LHCN-M2 (cell line): Measurements from ENCODE around the gene SUZ12. TPM values are rescaled to one million over a fixed set of nuclear protein-coding genes. Genes with fewer than 3 reads are reported as not detected.
"Not testable (repeated sequence)": the region's sequence is repeated elsewhere in the genome, so short reads cannot be mapped to it uniquely, and the experiment has no call there.

Experiments used
- DNase-seq: peaks from one replicate; pipeline ENCODE4 v3.0.0-alpha.2; 2012; ENCODE audit warnings: low read depth
- polyA plus RNA-seq: library from polyadenylated mRNA; unstranded; fragments of >200 nt; gene quantifications from one replicate; pipeline ENCODE4 v1.2.1, GENCODE V29; 2012; ENCODE audit warnings: missing spikeins
- total RNA-seq: library from RNA; depleted of rRNA; stranded (reverse); fragments of >200 nt; gene quantifications from 2 replicates; pipeline ENCODE4 v1.2.3, GENCODE V29; 2014; rRNA removed

Gene SUZ12
- total RNA-seq: 15.7 and 19.3 TPM in 2 replicates
- 7.4 TPM for polyA plus RNA-seq

DNA sequence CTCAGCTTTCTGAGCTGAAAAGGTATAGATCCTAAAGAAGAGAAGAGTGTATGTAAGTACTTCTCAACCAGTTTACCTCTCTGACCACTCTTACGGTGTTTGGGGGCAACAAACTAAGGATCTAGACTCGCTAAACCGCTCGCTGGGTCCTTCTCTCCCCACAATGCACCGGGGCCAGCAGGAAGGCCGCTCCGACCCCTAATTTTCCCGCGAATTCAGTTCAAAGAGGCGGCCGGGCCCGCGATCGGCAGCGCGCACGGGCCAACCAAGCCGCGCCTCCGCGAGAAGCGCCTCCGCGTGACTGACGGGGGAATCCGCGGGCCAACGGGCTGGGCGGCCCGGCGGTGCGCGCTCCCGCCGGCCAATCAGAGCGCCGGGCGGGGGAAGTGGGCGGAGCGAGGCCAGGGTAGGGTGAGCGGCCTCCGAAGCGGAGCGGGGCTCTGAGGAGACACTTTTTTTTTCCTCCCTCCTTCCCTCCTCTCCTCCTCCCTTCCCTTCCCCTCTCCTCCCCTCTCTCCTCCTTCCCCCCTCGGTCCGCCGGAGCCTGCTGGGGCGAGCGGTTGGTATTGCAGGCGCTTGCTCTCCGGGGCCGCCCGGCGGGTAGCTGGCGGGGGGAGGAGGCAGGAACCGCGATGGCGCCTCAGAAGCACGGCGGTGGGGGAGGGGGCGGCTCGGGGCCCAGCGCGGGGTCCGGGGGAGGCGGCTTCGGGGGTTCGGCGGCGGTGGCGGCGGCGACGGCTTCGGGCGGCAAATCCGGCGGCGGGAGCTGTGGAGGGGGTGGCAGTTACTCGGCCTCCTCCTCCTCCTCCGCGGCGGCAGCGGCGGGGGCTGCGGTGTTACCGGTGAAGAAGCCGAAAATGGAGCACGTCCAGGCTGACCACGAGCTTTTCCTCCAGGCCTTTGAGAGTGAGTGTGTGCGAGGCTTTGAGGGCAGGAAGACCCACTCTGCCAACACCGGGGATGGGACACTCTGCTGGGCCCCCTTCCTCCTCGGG, at the start of gene SUZ12:
TSS of gene SUZ12 (plus strand) at position 393 of the 995 bp plus-strand sequence. CDS start at position 633, 240 bp downstream.
- DNase-seq: peak; percentile 84

DNA sequence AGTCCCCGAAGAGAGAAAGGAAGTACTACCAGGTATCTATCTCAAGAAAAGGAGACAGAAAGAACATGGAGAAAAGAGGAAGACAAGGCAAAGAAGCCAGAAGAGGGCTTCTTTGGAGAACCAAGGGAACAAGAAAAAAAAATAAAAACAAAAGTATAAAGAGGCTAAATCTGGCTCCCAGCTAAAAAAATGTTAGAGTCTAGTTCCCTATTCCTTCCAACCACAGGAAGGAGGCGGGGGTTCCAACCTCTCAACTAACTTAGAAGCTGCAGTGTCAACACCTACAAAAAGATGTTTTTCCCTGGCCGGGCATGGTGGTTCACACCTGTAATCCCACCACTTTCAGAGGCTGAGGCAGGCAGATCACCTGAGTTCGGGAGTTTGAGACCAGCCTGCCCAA, 48.7 kb upstream of the SUZ12 start:
- DNase-seq: no peak

DNA sequence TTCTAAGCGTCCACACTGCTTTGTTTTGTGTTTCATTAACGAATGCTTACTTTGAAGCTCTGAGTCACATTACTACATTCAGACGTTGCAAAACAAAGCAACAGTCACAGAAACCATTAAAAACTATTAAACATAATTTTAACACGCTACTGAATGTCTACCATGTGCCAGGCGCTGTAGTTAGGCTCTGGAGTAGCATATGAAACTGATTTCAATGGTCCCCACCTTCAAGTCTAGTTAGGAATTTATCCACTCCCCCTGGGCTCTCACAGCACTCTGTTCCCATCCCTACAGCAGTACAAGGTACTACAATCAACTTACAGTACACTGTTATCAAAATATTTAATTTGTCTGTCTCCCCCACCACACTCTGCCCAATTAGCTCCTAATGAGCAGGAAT, 35.9 kb upstream of the SUZ12 start:
- peak; percentile 15 for DNase-seq

- DNase-seq: no peak
These were observed 34.1 kb upstream of the SUZ12 start for GRCh38 chr17:31902693-31903092.

- no peak for DNase-seq
These were observed 33.4 kb upstream of the SUZ12 start for GRCh38 chr17:31903401-31903800.

DNA sequence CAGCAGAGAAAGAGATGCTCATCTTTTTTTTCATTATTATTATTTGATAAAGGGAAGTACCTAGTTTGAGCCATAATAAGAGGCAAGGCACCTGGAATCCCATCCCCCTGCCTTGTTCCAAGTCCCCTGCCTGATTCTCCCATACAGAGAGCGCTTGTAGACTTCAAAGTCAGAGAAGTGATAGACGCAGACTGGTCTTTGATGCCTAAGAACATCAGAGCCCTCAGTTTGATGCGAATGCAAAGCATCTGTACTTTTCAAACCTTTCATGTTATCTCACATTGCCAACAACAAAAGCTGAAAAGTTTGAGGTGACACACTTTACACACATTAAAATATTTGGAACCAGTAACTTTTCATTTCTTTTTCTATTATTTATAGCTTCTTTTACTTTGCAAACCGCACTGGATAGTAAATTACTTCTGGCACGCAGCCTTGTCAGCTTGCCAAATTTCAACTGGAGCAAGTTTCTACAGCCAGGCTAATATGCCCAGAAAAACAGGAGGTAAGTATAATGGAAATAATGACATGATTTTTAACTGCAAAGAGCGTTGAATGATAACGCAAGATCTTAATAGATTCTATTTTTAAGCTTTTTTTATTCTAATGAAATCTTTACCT, 29.4 kb upstream of the SUZ12 start:
- DNase-seq: no peak

DNA sequence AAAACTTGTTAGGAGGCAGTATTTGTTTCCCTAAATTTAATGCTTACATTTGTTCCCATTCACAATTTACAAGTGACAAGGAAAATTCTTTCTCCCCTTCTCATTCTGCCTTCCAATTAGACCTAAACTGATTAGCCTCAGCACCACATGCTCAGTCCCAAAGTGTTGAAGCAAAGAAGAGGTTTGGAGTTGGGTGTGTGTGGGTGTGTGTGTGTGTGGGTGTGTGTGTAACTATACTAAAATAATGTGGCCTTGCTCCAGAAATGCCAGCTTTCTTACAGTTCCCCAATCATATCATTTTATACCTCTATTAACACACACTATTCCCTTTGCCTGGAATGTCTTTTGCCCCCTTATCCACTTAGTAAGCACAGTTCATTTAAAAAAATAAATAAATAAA, 28.4 kb upstream of the SUZ12 start:
- no peak for DNase-seq

GRCh38 chr17:31912705-31913104, 24.1 kb upstream of the SUZ12 start:
- DNase-seq: peak; percentile 22

- no peak for DNase-seq
These were observed 21.2 kb upstream of the SUZ12 start for GRCh38 chr17:31915456-31916100.

GRCh38 chr17:31916491-31917064, 20.2 kb upstream of the SUZ12 start:
- DNase-seq: no peak

- no peak for DNase-seq
These were observed 19.7 kb upstream of the SUZ12 start for GRCh38 chr17:31917065-31917529.

GRCh38 chr17:31917721-31918120, 19.1 kb upstream of the SUZ12 start:
- DNase-seq: not testable (repeated sequence)

DNA sequence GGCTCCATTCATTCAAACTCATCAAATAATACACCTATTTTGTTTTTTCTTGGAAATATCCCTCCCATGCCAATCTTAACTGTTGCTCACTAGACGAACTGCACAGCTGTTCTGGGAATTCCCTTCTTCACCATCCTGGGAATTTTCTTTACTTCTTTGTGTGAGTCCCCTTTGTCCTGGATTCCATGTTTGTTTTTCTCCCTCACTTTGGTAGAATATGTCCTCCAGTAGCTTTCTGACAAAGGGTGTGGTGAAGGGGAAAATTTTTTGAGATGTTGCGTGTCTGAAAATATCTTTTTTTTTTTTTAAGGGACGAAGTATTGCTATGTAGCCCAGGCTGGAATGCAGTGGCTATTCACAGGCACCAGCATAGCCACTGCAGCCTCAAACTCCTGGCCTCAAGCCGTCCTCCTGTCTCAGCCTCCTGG, 18.1 kb upstream of the SUZ12 start:
- peak; percentile 44 for DNase-seq

- DNase-seq: peak; percentile 57
These were observed 16.8 kb upstream of the SUZ12 start for GRCh38 chr17:31919802-31920525.

- DNase-seq: peak; percentile 34
These were observed 10.6 kb upstream of the SUZ12 start for GRCh38 chr17:31926100-31926729.

- no peak for DNase-seq
These were observed 5.1 kb upstream of the SUZ12 start for GRCh38 chr17:31931756-31932155.

DNA sequence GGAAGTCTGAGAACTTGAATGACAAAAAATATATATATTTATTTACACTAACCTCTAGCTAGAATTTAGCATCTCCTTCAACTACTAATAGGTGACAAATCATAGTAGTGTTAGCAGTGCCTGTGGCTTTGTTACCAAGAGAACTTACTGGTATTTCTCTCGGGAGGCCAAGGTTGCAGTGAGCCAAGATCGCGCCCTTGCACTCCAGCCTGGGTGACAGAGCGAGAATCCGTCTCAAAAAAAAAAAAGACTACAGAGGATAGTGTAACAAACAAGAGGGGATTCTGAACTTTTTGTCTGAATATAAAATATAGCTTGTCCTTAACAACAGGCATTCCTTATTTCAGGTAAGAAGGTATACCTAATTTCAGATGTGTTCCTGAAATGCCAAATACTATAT, 1.3 kb upstream of the SUZ12 start:
- no peak for DNase-seq

GRCh38 chr17:31937926-31938641, 1.3 kb downstream of the SUZ12 start:
- DNase-seq: not testable (repeated sequence)

GRCh38 chr17:31941916-31942315, 5.1 kb downstream of the SUZ12 start:
- not testable (repeated sequence) for DNase-seq

DNA sequence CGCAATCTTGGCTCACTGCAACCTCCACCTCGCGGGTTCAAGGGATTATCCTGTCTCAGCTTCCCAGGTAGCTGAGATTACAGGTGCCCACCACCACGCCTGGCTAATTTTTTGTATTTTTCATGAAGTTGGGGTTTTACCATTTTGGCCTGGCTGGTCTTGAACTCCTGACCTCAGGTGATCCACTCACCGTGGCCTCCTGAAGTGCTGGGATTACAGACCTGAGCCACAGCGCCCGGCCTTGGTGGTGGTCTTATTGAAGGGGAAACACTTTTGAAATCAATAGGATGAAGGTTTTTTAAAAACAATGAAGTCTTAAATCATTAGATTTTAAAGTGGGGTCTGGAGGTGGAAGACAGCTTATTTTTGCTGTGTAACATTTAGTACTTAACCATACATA, 5.6 kb downstream of the SUZ12 start:
- not testable (repeated sequence) for DNase-seq
